DND-41 (cell line): ENCODE measurements around the gene FTO.

Source experiments
- ATAC-seq: fragments of 200-7000 bp; cut with Tn5 transposase; 3 replicates; pipeline ENCODE4 v1.9.1; 2021; ENCODE audit warnings: low read depth; ENCODE audit not compliant: insufficient read depth
- DNase-seq: peaks from one replicate; pipeline ENCODE4 v3.0.0-alpha.2; 2020
- H2AFZ ChIP-seq: 2 replicates; pipeline ENCODE4 v1.6.0; 2012; ENCODE audit warnings: low read depth, low read length
- H3K27ac ChIP-seq: 2 replicates; pipeline ENCODE4 v1.5.1; 2012; ENCODE audit warnings: low read length, inconsistent platforms
- H3K27me3 ChIP-seq: fragments of 200-600 bp; sonication (generic); 2 replicates; pipeline ENCODE4 v1.6.0; 2012; ENCODE audit warnings: low read length, mild to moderate bottlenecking, inconsistent platforms; ENCODE audit not compliant: insufficient read depth, poor library complexity
- H3K36me3 ChIP-seq: 2 replicates; pipeline ENCODE4 v1.5.1; 2012; ENCODE audit warnings: low read length, inconsistent platforms; ENCODE audit not compliant: insufficient read depth
- H3K4me1 ChIP-seq: 2 replicates; pipeline ENCODE4 v1.5.1; 2012; ENCODE audit warnings: mild to moderate bottlenecking, low read length; ENCODE audit not compliant: insufficient read depth
- H3K4me2 ChIP-seq: 2 replicates; pipeline ENCODE4 v1.6.0; 2012; ENCODE audit warnings: mild to moderate bottlenecking, moderate library complexity, low read length, inconsistent platforms; ENCODE audit not compliant: insufficient read depth
- H3K4me3 ChIP-seq, 2 experiments: fragments of 200-600 bp in 1 of 2; shearing (Covaris generic) in 1 of 2; 2 replicates each; pipeline ENCODE4 v1.5.1; 2012 to 2016; ENCODE audit warnings: inconsistent platforms in 2 of 2, low read length in 2 of 2, mild to moderate bottlenecking in 2 of 2, low read depth in 1 of 2, moderate library complexity in 1 of 2
- H3K79me2 ChIP-seq: 2 replicates; pipeline ENCODE4 v1.6.0; 2012; ENCODE audit warnings: low read length, inconsistent platforms; ENCODE audit not compliant: insufficient read depth
- H3K9ac ChIP-seq: 2 replicates; pipeline ENCODE4 v1.6.0; 2012; ENCODE audit warnings: low read depth, mild to moderate bottlenecking, inconsistent platforms, low read length, moderate library complexity
- H3K9me3 ChIP-seq: 2 replicates; pipeline ENCODE4 v1.5.1; 2012; ENCODE audit warnings: low read length, moderate library complexity, mild to moderate bottlenecking, inconsistent platforms; ENCODE audit not compliant: insufficient read depth, severe bottlenecking
- H4K20me1 ChIP-seq: 2 replicates; pipeline ENCODE4 v1.6.0; 2012; ENCODE audit warnings: low read length; ENCODE audit not compliant: insufficient read depth
- EZH2 ChIP-seq: IDR thresholded peaks from 3 replicates; pipeline ENCODE4 v1.6.1; 2012; ENCODE audit warnings: borderline replicate concordance, low read depth, mild to moderate bottlenecking, moderate library complexity, low read length, inconsistent platforms; ENCODE audit not compliant: severe bottlenecking
- TF ChIP-seq, protein P1 (sequence below): IDR thresholded peaks from 2 replicates; pipeline ENCODE4 v1.5.1; 2012; ENCODE audit warnings: borderline replicate concordance, low read length, moderate library complexity, mild to moderate bottlenecking; ENCODE audit not compliant: poor library complexity, severe bottlenecking; ENCODE audit errors: extremely low read depth

The FTO gene

DNA sequence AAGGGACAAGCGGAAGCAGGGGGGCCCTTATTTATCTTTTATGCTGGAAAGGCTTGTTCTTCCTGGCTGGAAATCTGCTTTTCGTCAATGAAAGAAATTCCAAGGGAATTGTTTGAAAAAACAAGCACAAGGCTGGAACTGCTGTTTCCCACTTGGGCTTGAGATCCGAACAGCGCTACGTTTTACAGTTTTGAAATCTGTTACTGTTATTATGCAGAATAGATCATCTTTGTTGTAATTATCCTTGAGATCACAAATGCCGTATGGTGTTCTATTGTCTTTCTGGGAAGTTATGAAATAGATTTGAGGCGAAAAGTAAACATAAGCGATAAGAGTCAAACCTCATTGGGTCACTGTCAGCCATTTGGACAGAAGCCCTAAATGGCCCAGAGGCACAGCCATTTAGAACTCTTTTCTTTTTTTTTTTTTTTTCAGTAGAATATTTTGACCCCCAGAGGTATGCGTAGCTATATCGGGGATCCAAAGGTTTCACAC lies 359.4 kb downstream of the FTO start:
- Histone ChIP-seq H3K27me3 (no peaks in the 10 kb centered on the region), H3K79me2 (no peaks in the 10 kb centered on the region), H3K4me1 (peaks cover 31% of the 10 kb centered on the region), H3K4me2 (no peak overlapping the region), H2AFZ (no peak overlapping the region), H3K36me3 (no peaks in the 10 kb centered on the region), H4K20me1 (no peaks in the 10 kb centered on the region), H3K9me3 (no peaks in the 10 kb centered on the region), H3K27ac (no peak overlapping the region), H3K4me3 (no peak overlapping the region), H3K9ac (no peak overlapping the region)
- TF ChIP-seq, protein P1, sequence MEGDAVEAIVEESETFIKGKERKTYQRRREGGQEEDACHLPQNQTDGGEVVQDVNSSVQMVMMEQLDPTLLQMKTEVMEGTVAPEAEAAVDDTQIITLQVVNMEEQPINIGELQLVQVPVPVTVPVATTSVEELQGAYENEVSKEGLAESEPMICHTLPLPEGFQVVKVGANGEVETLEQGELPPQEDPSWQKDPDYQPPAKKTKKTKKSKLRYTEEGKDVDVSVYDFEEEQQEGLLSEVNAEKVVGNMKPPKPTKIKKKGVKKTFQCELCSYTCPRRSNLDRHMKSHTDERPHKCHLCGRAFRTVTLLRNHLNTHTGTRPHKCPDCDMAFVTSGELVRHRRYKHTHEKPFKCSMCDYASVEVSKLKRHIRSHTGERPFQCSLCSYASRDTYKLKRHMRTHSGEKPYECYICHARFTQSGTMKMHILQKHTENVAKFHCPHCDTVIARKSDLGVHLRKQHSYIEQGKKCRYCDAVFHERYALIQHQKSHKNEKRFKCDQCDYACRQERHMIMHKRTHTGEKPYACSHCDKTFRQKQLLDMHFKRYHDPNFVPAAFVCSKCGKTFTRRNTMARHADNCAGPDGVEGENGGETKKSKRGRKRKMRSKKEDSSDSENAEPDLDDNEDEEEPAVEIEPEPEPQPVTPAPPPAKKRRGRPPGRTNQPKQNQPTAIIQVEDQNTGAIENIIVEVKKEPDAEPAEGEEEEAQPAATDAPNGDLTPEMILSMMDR = no peak
- no peak for TF ChIP-seq EZH2
- DNase-seq (no peak), ATAC-seq (no peak)

DNA sequence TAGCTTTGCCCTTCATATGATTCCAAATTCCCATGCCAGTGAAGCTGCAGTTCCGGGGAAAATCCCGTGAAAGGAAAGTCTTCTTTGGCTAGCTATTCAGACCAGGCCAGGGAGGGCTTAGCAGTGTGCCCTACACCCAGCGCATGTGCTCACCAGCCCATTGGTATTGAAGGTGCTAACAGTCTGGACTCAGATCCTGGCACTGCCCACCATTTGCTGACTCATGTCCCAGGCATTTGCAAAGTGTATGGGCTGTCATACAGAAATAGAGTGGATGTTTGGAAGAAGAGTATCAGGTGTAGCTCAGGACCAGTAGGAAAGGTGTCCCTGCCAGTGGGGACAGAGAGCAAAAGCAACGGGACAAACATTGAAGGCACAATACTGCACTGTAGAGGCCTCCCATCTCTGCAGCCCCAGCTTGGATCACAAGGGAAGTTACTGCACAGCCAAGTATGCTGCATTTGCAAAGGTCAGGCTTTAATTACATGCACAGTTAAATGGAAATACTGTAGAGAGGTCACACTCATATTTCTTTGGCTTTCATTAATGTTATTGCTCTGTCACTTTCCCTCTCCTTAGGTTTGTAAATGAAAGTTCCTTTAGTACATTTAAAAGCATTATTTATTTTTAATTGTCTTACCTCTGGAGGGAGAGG lies 362.6 kb downstream of the FTO start:
- peaks cover 24% of the 10 kb centered on the region for H3K4me1 ChIP-seq
- no peak overlapping the region for H3K4me2 ChIP-seq
- H3K27ac ChIP-seq = peak overlapping the region; percentile 24; the same call in 1 of the 2 replicates
- no peaks in the 10 kb centered on the region for H3K36me3 ChIP-seq
- H4K20me1 ChIP-seq = no peaks in the 10 kb centered on the region
- TF ChIP-seq, protein P1 = no peak
- TF ChIP-seq EZH2 = no peak
- ATAC-seq = no peak
- H3K27me3 ChIP-seq = no peaks in the 10 kb centered on the region
- no peak overlapping the region for H3K4me3 ChIP-seq
- H2AFZ ChIP-seq = no peak overlapping the region
- no peak for DNase-seq
- no peaks in the 10 kb centered on the region for H3K9me3 ChIP-seq
- no peak overlapping the region for H3K9ac ChIP-seq
- no peaks in the 10 kb centered on the region for H3K79me2 ChIP-seq

DNA sequence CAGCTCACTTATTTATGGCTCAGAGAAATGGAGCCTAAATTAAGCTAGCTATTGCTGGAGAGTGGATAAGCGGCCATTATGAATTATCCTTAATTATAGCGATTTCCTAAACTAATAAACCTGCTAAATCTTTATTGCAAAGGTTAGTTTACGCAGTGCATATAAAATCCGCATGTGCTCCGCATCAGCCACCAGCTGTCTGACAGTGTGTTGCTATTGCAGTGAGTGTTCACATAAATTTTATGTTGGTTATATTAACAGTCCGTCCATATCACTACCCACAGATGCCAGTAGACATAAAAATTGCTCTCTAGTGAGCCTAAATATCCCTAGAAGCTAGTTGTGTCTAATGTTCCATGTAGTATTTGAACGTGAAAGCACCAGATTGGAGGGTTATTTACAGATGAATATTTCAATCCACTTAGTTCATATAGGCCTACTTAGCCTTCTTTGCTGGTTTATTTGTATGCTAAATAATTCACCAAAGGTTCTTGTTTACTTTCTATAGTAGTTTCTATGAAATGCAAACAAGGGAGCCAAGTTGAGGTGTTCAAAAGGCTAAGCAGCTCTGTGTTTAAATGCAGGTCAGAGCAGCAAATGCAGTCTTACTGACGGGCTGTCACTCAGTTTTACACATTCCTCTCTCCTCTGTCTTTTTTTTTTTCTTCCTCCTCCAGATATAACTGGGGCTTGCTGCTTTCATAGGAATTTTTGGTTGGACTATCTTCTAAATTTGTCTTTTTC lies 363.5 kb downstream of the FTO start:
- Histone ChIP-seq H3K4me1 (peaks cover 22% of the 10 kb centered on the region), H3K4me3 (no peak overlapping the region), H3K27ac (no peak overlapping the region), H3K27me3 (no peaks in the 10 kb centered on the region), H3K4me2 (no peak overlapping the region), H3K9ac (no peak overlapping the region), H2AFZ (no peak overlapping the region), H3K36me3 (no peaks in the 10 kb centered on the region), H3K79me2 (no peaks in the 10 kb centered on the region), H3K9me3 (no peaks in the 10 kb centered on the region), H4K20me1 (no peaks in the 10 kb centered on the region)
- ATAC-seq (no peak), DNase-seq (no peak)
- TF ChIP-seq, protein P1 = no peak
- no peak for TF ChIP-seq EZH2
